DOHH2 (cell line): Measurements from ENCODE around the gene SLC35B2.

ENCODE experiments used
- H3F3A ChIP-seq: fragments of 200-600 bp; sonication (generic), shearing (Covaris generic); 2 replicates; pipeline ENCODE4 v1.6.0; 2016; ENCODE audit warnings: antibody characterized with exemption, mild to moderate bottlenecking; ENCODE audit not compliant: control insufficient read depth, insufficient read depth
- H3K27ac ChIP-seq: fragments of 200-600 bp; sonication (generic); 2 replicates; pipeline ENCODE4 v1.5.1; 2014; ENCODE audit warnings: low read depth, mild to moderate bottlenecking, low read length, moderate library complexity
- H3K27me3 ChIP-seq: fragments of 200-600 bp; sonication (generic); 2 replicates; pipeline ENCODE4 v1.6.1; 2014; ENCODE audit warnings: mild to moderate bottlenecking, low read length, mixed read lengths; ENCODE audit not compliant: control insufficient read depth
- H3K36me3 ChIP-seq: fragments of 200-600 bp; sonication (generic); 2 replicates; pipeline ENCODE4 v1.6.1; 2014; ENCODE audit warnings: mild to moderate bottlenecking, low read length, moderate library complexity, mixed read lengths; ENCODE audit not compliant: control insufficient read depth
- H3K4me1 ChIP-seq: fragments of 200-600 bp; sonication (generic); 2 replicates; pipeline ENCODE4 v1.6.1; 2014; ENCODE audit warnings: mild to moderate bottlenecking, low read length, mixed read lengths; ENCODE audit not compliant: control insufficient read depth
- H3K4me2 ChIP-seq: fragments of 200-600 bp; sonication (generic); 2 replicates; pipeline ENCODE4 v1.6.0; 2014; ENCODE audit warnings: mild to moderate bottlenecking, low read length, moderate library complexity
- H3K4me3 ChIP-seq: fragments of 200-600 bp; sonication (generic); 2 replicates; pipeline ENCODE4 v1.5.1; 2014; ENCODE audit warnings: mild to moderate bottlenecking, low read length, mixed read lengths
- H3K79me2 ChIP-seq: fragments of 200-600 bp; sonication (generic); 2 replicates; pipeline ENCODE4 v1.6.1; 2014; ENCODE audit warnings: mild to moderate bottlenecking, low read length, mixed read lengths; ENCODE audit not compliant: control insufficient read depth
- H3K9me2 ChIP-seq: fragments of 200-600 bp; sonication (generic); replicated peaks from 2 replicates; pipeline ENCODE4 v1.6.1; 2014; ENCODE audit warnings: mild to moderate bottlenecking, low read length, mixed read lengths; ENCODE audit not compliant: control insufficient read depth
- H3K9me3 ChIP-seq: fragments of 200-600 bp; sonication (generic); 2 replicates; pipeline ENCODE4 v1.6.1; 2014; ENCODE audit warnings: antibody characterized with exemption, low read length, mixed read lengths; ENCODE audit not compliant: control insufficient read depth, insufficient read depth
- H4K20me1 ChIP-seq: fragments of 200-600 bp; sonication (generic); 2 replicates; pipeline ENCODE4 v1.6.0; 2014; ENCODE audit warnings: low read depth, mild to moderate bottlenecking, antibody characterized with exemption, low read length, moderate library complexity; ENCODE audit not compliant: control insufficient read depth, insufficient read depth
- EZH2phosphoT487 ChIP-seq: fragments of 200-600 bp; sonication (generic); IDR thresholded peaks from 2 replicates; pipeline ENCODE4 v1.6.1; 2017; ENCODE audit warnings: borderline replicate concordance, mild to moderate bottlenecking, antibody characterized with exemption, low read length, moderate library complexity, mixed read lengths
- TF ChIP-seq, protein P1 (sequence below): fragments of 200-600 bp; sonication (generic); IDR thresholded peaks from one replicate; pipeline ENCODE4 v1.5.1; 2014; ENCODE audit warnings: antibody characterized with exemption, mild to moderate bottlenecking, low read depth, low read length; ENCODE audit not compliant: poor library complexity, severe bottlenecking

The SLC35B2 gene

DNA sequence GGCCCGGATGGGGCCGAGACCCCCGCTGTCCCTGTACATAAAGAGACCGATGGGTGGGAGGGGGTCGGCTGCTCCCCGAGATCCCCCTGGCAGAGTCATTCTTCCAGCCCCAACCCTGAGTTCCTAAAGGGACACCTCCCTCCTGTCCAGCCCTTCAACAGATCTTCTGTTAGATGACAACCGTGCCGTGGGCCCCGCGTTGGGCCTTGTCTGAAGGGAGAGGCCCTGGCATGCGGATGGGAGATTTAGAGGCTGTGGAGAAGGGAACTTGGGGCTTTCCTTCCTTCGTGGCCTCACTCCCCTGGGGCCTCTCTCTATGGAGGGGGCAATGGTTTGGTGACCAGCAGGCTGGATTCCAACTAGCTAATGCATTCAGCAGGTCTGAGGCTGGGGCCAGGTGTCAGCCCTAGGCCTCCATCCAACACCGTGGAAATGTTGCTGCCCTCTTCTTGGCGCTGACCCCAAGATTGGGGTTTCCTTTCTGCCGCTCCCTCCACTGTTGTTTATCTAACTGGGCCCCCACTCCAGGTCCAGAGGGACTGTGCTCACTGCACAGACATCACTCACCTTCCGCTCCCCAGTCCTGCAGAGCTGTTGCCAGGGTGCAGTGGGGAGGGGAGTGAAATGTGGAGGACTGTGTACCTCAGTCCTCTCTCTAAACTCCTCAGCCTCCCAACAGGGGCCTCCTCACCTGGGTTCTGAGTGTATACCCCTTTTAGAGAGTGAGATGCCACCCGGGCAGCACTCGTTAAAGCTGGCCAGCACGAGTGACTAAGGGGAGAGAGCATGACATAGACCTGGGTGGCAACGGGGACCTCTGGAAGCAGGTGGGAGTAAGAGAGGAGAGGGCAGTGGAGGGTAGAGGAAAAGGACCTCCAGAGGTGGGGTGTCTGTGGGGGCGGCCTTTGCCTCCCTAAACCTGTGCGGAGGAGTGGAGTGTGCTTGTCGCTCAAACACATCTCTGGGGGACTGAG lies 19.6 kb upstream of the SLC35B2 start:
- TF ChIP-seq, protein P1, sequence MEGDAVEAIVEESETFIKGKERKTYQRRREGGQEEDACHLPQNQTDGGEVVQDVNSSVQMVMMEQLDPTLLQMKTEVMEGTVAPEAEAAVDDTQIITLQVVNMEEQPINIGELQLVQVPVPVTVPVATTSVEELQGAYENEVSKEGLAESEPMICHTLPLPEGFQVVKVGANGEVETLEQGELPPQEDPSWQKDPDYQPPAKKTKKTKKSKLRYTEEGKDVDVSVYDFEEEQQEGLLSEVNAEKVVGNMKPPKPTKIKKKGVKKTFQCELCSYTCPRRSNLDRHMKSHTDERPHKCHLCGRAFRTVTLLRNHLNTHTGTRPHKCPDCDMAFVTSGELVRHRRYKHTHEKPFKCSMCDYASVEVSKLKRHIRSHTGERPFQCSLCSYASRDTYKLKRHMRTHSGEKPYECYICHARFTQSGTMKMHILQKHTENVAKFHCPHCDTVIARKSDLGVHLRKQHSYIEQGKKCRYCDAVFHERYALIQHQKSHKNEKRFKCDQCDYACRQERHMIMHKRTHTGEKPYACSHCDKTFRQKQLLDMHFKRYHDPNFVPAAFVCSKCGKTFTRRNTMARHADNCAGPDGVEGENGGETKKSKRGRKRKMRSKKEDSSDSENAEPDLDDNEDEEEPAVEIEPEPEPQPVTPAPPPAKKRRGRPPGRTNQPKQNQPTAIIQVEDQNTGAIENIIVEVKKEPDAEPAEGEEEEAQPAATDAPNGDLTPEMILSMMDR: no peak
- TF ChIP-seq EZH2phosphoT487: no peak
- Histone ChIP-seq H3K4me3 (no peak overlapping the region), H3K36me3 (no peaks in the 10 kb centered on the region)

DNA sequence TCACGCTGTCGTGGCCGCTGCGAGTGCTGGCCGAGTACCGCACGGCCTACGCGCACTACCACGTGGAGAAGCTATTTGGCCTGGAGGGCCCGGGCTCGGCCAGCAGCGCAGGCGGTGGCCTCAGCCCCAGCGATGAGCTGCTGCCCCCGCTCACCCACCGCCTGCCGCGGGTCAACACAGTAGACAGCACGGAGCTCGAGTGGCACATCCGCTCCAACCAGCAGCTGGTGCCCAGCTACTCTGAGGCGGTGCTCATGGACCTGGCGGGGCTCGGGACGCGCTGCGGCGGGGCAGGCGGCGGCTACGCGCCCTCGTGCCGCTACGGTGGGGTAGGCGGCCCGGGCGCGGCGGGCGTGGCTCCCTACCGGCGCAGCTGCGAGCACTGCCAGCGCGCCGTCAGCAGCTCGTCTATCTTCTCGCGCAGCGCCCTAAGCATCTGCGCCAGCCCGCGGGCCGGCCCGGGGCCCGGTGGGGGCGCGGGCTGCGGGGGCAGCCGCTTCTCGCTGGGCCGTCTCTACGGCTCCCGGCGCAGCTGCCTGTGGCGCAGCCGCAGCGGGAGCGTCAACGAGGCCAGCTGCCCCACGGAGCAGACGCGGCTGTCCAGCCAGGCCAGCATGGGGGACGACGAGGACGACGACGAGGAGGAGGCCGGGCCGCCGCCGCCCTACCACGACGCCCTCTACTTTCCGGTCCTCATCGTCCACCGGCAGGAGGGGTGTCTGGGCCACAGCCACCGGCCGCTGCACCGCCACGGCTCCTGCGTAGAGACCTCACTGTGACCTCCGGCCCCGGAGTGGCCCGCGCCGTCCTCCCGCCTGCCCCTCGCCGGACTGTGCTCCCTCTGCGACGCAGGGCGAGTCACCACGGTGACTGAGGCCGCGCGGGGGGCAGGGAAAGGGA lies 18.7 kb upstream of the SLC35B2 start:
- Histone ChIP-seq H3K36me3 (no peaks in the 10 kb centered on the region), H3F3A (no peaks in the 10 kb centered on the region), H3K4me3 (no peak overlapping the region), H3K27ac (no peak overlapping the region), H3K79me2 (no peaks in the 10 kb centered on the region), H3K4me1 (peaks cover 3% of the 10 kb centered on the region; the same call in 1 of the 2 replicates), H3K27me3 (peaks cover 48% of the 10 kb centered on the region), H4K20me1 (no peaks in the 10 kb centered on the region), H3K4me2 (no peak overlapping the region), H3K9me3 (no peaks in the 10 kb centered on the region), H3K9me2 (no peaks in the 10 kb centered on the region)
- TF ChIP-seq, protein P1: no peak
- TF ChIP-seq EZH2phosphoT487: no peak

More for the DNA sequence above, 19.6 kb upstream of the SLC35B2 start:
- Histone ChIP-seq H3K4me2 (no peak overlapping the region), H3F3A (no peaks in the 10 kb centered on the region), H3K27ac (no peak overlapping the region), H4K20me1 (no peaks in the 10 kb centered on the region), H3K79me2 (no peaks in the 10 kb centered on the region), H3K9me3 (no peaks in the 10 kb centered on the region), H3K9me2 (no peaks in the 10 kb centered on the region), H3K27me3 (peaks cover 39% of the 10 kb centered on the region), H3K4me1 (no peaks in the 10 kb centered on the region)

DNA sequence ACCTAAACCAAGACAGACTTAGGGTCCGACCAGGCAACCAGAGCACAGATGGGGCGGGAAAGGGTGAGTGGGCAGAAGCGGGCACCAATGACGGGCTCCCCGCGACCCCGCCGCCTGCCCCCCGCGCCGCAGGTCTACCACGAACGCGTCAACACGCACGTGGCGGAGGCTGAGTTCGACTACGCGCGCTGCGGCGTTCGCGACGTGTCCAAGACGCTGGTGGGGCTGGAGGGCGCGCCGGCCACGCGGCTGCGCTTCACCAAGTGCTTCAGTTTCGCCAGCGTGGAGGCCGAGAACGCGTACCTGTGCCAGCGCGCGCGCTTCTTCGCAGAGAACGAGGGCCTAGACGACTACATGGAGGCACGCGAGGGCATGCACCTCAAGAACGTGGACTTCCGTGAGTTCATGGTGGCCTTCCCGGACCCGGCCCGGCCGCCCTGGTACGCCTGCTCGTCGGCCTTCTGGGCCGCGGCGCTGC lies 18.0 kb upstream of the SLC35B2 start:
- Histone ChIP-seq H3F3A (no peaks in the 10 kb centered on the region), H3K4me2 (no peak overlapping the region), H3K4me3 (no peak overlapping the region), H3K27ac (no peak overlapping the region), H3K36me3 (no peaks in the 10 kb centered on the region), H3K79me2 (no peaks in the 10 kb centered on the region), H4K20me1 (no peaks in the 10 kb centered on the region), H3K27me3 (peaks cover 47% of the 10 kb centered on the region), H3K4me1 (peaks cover 3% of the 10 kb centered on the region; the same call in 1 of the 2 replicates), H3K9me3 (no peaks in the 10 kb centered on the region), H3K9me2 (no peaks in the 10 kb centered on the region)
- TF ChIP-seq, protein P1: no peak
- TF ChIP-seq EZH2phosphoT487: no peak
